AG09309 (cell line): ENCODE results near the gene SCGB1A1.

Source experiments
- DNase-seq: peaks from one replicate; pipeline ENCODE4 v3.0.0-alpha.2; 2010; ENCODE audit warnings: low read depth
- H3K4me3 ChIP-seq: 2 replicates; pipeline ENCODE4 v1.5.1; 2011; ENCODE audit warnings: mild to moderate bottlenecking, low read depth, low read length, moderate library complexity; ENCODE audit not compliant: control insufficient read depth
- CTCF ChIP-seq: IDR thresholded peaks from 2 replicates; pipeline ENCODE4 v1.5.1; 2011; ENCODE audit warnings: mild to moderate bottlenecking, low read depth, low read length, inconsistent platforms; ENCODE audit not compliant: insufficient read depth, control insufficient read depth; ENCODE audit errors: missing control alignments

Gene SCGB1A1

GRCh38 chr11:62401811-62402210 lies 17.0 kb upstream of the SCGB1A1 start:
- no peak for DNase-seq
- no peak for TF ChIP-seq CTCF
- H3K4me3 ChIP-seq = no peak overlapping the region

- TF ChIP-seq CTCF = no peak
- H3K4me3 ChIP-seq = no peak overlapping the region
- no peak for DNase-seq
Measured at GRCh38 chr11:62402226-62402959, 16.4 kb upstream of the SCGB1A1 start.

GRCh38 chr11:62402960-62403730 lies 15.7 kb upstream of the SCGB1A1 start:
- DNase-seq = no peak
- H3K4me3 ChIP-seq = no peak overlapping the region
- no peak for TF ChIP-seq CTCF

GRCh38 chr11:62404435-62404834 lies 14.4 kb upstream of the SCGB1A1 start:
- no peak for DNase-seq
- H3K4me3 ChIP-seq = no peak overlapping the region
- no peak for TF ChIP-seq CTCF

GRCh38 chr11:62404901-62405300 lies 13.9 kb upstream of the SCGB1A1 start:
- TF ChIP-seq CTCF = no peak
- H3K4me3 ChIP-seq = no peak overlapping the region
- DNase-seq = no peak

- H3K4me3 ChIP-seq = no peak overlapping the region
- DNase-seq = no peak
- no peak for TF ChIP-seq CTCF
Measured at GRCh38 chr11:62406034-62406433, 12.8 kb upstream of the SCGB1A1 start.

GRCh38 chr11:62409831-62410230 lies 9.0 kb upstream of the SCGB1A1 start:
- no peak for DNase-seq
- TF ChIP-seq CTCF = no peak

More at GRCh38 chr11:62409831-62410230, 9.0 kb upstream of the SCGB1A1 start:
- H3K4me3 ChIP-seq = no peak overlapping the region
